Activated CD8-positive, alpha-beta T cell treated with anti-CD3 and anti-CD28 coated beads for 36 hours (primary cell): ENCODE data around the gene POLD4. TPM values are rescaled to one million over a fixed set of nuclear protein-coding genes. Genes with fewer than 3 reads are reported as not detected.
A peak's percentile ranks its signal among the peaks of the same experiment; 100 is the strongest.

ENCODE experiments used
- ATAC-seq: fragments of 200-7000 bp; cut with Tn5 transposase; one replicate; pipeline ENCODE4 v1.10.0; 2021; ENCODE audit warnings: mild to moderate bottlenecking, moderate library complexity
- CTCF ChIA-PET: fragments of 350-600 bp; sonication (Branson Sonifier 250); formaldehyde crosslinking; loops from one replicate; lab custom pipeline; 2021; ENCODE audit warnings: antibody characterized with exemption; lab: Charles Lee
- POLR2A ChIA-PET: fragments of 350-600 bp; sonication (Branson Sonifier 250); formaldehyde crosslinking; loops from one replicate; lab custom pipeline; 2021; ENCODE audit warnings: antibody characterized with exemption; lab: Charles Lee
- DNase-seq: peaks from one replicate; pipeline ENCODE4 v3.0.0-alpha.2; 2020
- H3K27ac Mint-ChIP-seq: one replicate; pipeline ENCODE4 v1.8.0; 2021; ENCODE audit warnings: mild to moderate bottlenecking, mixed read lengths
- H3K27me3 Mint-ChIP-seq: one replicate; pipeline ENCODE4 v1.8.0; 2021; ENCODE audit warnings: mixed read lengths
- H3K36me3 Mint-ChIP-seq: one replicate; pipeline ENCODE4 v1.8.0; 2021; ENCODE audit warnings: low read depth, mixed read lengths
- H3K4me1 Mint-ChIP-seq: one replicate; pipeline ENCODE4 v1.8.0; 2021; ENCODE audit warnings: low read depth, mixed read lengths
- H3K4me3 Mint-ChIP-seq: one replicate; pipeline ENCODE4 v1.8.0; 2021; ENCODE audit warnings: mild to moderate bottlenecking, moderate library complexity, mixed read lengths
- H3K9me3 Mint-ChIP-seq: one replicate; pipeline ENCODE4 v1.8.0; 2021; ENCODE audit warnings: mixed read lengths
- CTCF ChIP-seq: fragments of 200-600 bp; IDR thresholded peaks from one replicate; pipeline ENCODE4 v1.8.0; 2022; ENCODE audit warnings: antibody characterized with exemption, mild to moderate bottlenecking
- intact Hi-C: fragments of 100-400 bp; cut with micrococcal nuclease; formaldehyde crosslinking; loops from one replicate; pipeline ENCODE4 v1.10.0; 2022
- total RNA-seq, 2 experiments: library from RNA; stranded (reverse); gene quantifications; one replicate each; pipeline ENCODE4 v1.2.3, GENCODE V29; 2021

POLD4 gene
- total RNA-seq, 2 experiments from 2014 or later, result 34.1 to 36.1 TPM

- intact Hi-C loops, result no loop called here
- TF ChIP-seq CTCF, result no peak
- H3K4me1 Mint-ChIP-seq, result peaks cover 18% of the 10 kb centered on the region
- no peak for DNase-seq
- no peaks in the 10 kb centered on the region for H3K27me3 Mint-ChIP-seq
- no peaks in the 10 kb centered on the region for H3K9me3 Mint-ChIP-seq
- POLR2A ChIA-PET, result no interaction called here
- no peak for ATAC-seq
- H3K27ac Mint-ChIP-seq, result peak overlapping the region; percentile 36
- no peak overlapping the region for H3K4me3 Mint-ChIP-seq
- no peaks in the 10 kb centered on the region for H3K36me3 Mint-ChIP-seq
- CTCF ChIA-PET, result interaction anchor here (1.2 kb wide), 1 partner anchor 71 kb away, joined by 3 read pairs; no protein-coding TSS in a partner anchor
Measured at GRCh38 chr11:67311051-67311555, 42.2 kb downstream of the POLD4 start.

GRCh38 chr11:67310246-67311050 lies 42.9 kb downstream of the POLD4 start:
- no peak overlapping the region for H3K4me3 Mint-ChIP-seq
- intact Hi-C loops, result no loop called here
- ChIA-PET CTCF (interaction anchor here (0.8 kb wide), 1 partner anchor 41 kb away, joined by 3 read pairs; no protein-coding TSS in a partner anchor), POLR2A (interaction anchor here (1.4 to 2.0 kb wide), 2 partner anchors 11 to 23 kb away, joined by 5 to 7 read pairs; no protein-coding TSS in a partner anchor)
- no peak overlapping the region for H3K27ac Mint-ChIP-seq
- ATAC-seq, result no peak
- peaks cover 18% of the 10 kb centered on the region for H3K4me1 Mint-ChIP-seq
- H3K36me3 Mint-ChIP-seq, result no peaks in the 10 kb centered on the region
- no peak for DNase-seq
- no peaks in the 10 kb centered on the region for H3K9me3 Mint-ChIP-seq
- no peak for TF ChIP-seq CTCF
- no peaks in the 10 kb centered on the region for H3K27me3 Mint-ChIP-seq

GRCh38 chr11:67309661-67310061 lies 43.7 kb downstream of the POLD4 start:
- no peak overlapping the region for H3K4me3 Mint-ChIP-seq
- ChIA-PET POLR2A (interaction anchor here (1.4 to 2.0 kb wide), 2 partner anchors 10 to 22 kb away, joined by 5 to 7 read pairs; no protein-coding TSS in a partner anchor), CTCF (no interaction called here)
- intact Hi-C loops, result no loop called here
- ATAC-seq, result no peak
- no peak for TF ChIP-seq CTCF
- peaks cover 18% of the 10 kb centered on the region for H3K4me1 Mint-ChIP-seq
- no peaks in the 10 kb centered on the region for H3K27me3 Mint-ChIP-seq
- no peak overlapping the region for H3K27ac Mint-ChIP-seq
- no peaks in the 10 kb centered on the region for H3K9me3 Mint-ChIP-seq
- no peaks in the 10 kb centered on the region for H3K36me3 Mint-ChIP-seq
- no peak for DNase-seq

GRCh38 chr11:67309166-67309565 lies 44.2 kb downstream of the POLD4 start:
- Mint-ChIP-seq H3K27ac (no peak overlapping the region), H3K9me3 (no peaks in the 10 kb centered on the region), H3K27me3 (no peaks in the 10 kb centered on the region), H3K4me1 (peaks cover 18% of the 10 kb centered on the region), H3K36me3 (no peaks in the 10 kb centered on the region), H3K4me3 (no peak overlapping the region)
- intact Hi-C loops, result no loop called here
- DNase-seq (no peak), ATAC-seq (no peak)
- TF ChIP-seq CTCF, result no peak
- ChIA-PET CTCF (interaction anchor here (1.8 kb wide), 1 partner anchor 8 kb away, joined by 7 read pairs; no protein-coding TSS in a partner anchor), POLR2A (interaction anchor here (1.4 to 2.0 kb wide), 2 partner anchors 10 to 22 kb away, joined by 5 to 7 read pairs; no protein-coding TSS in a partner anchor)
